ENCODE measurements around the gene SLC9C1.

Gene SLC9C1

DNA sequence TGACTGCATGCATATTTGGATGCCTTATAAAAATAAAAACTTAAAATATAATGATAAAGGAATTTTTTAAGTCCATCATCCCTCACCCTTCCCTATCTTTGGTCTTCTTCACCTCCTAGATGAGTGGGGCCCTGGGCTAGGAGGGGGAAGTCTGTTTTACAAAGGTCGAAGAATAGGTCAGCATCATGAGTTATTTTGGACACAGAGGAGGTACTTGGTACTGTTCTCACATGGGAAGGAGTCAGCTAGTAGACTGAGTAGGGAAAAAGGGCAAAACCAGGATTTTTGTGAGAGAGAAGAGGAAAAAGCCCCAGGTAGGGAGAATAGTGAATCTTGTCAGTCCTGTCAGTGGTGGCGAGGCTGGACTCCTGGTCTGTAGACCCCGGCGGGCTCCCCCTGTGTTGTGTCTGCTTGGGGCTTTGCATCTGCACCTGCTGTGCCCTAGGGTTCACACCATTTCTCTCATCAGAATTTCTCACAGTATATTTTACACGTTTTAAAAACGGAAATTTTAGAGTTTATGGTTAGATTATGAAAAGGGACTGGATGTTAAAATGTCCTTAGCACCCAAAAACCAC lies 178.1 kb downstream of the SLC9C1 start:
- DNase-seq (ENCODE audit: extremely low read depth in 1 of 2, low read depth in 1 of 2), result no peak

DNA sequence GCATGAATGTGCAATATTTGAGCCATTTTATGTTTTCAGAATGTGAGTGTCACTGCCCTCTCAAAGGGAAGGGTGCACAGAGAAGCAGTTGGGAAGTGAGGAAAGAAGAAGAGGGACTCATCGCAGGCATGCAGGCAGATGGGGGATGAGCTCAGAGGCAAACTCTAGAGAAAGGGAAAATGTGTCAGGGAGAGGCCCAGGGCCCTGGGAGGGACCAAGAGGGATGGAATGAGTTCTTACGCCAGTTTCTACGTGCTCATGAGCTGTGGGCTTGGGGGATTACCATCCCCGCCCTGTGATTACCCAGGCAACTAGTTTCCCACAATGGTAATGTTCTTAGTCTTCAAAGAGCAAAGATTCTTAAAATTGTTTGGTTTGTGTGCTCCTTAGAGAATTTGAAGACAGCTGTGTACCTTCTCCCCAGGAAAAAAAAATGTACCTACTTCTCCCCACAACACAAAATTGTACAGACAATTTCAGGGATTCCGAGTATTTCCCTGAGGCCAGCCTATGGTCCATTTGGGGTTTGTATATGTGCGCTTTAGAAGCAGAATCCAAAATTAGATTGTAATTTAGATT lies 178.8 kb downstream of the SLC9C1 start:
- no peak for DNase-seq (ENCODE audit: extremely low read depth in 1 of 2, low read depth in 1 of 2)

DNA sequence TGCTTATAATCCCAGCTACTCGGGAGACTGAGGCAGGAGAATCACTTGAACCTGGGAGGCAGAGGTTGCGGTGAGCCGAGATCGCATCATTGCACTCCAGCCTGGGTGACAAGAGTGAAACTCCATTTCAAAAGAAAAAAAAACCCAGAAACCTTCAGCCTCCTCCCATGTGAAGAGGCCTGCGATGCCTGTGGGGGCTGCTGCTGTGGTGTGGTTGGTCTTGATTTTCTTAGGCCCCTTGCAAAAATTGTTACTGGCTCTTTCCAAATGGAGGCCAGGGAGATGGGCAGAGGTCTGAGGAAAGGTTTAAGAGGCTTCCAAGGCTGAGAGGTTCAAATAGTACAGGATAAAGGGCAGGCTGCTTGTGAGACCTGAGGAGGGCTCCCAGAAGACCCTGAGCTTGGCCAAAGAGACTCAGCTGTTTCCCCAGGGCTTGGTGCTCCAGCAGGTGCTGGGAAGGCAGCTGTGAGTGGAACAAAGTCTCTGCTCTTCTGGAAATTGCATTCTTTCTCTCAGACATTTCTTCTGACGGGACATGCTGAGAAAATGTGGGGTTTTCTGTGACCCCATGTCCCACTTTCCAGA lies 179.3 kb downstream of the SLC9C1 start:
- DNase-seq (ENCODE audit: extremely low read depth in 1 of 2, low read depth in 1 of 2), result no peak

DNA sequence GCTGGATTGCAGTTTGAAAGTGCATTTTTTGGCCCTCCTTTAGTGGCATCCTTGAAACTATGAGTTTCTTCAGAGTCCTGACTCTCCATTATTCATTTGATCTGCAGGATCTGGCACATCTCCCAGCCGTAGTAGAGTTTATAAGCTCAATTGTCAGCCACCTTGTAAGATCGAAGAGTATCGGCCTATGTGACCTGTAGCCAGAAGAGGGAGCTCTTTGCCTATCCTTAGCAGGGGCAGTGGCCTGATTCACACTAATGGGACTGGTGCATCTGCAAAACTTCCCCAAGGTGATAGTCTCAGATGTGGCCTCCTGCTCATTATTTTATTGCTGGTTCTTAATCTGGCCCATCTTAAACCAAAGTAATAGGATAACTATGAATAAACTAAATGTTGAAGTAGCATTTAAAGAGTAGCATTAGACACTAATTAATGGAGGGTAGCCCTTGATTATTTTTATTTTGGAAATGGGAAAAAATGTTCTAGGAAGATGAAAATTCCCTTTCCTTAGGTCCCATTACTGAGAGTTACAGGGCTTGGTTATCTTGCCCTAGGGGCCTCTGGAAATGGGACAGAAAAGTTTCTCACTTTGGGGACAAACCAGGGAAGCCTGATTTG lies 182.1 kb downstream of the SLC9C1 start:
- DNase-seq (ENCODE audit: extremely low read depth in 1 of 2, low read depth in 1 of 2), result peak in 1 of 2 donors; percentile 34

DNA sequence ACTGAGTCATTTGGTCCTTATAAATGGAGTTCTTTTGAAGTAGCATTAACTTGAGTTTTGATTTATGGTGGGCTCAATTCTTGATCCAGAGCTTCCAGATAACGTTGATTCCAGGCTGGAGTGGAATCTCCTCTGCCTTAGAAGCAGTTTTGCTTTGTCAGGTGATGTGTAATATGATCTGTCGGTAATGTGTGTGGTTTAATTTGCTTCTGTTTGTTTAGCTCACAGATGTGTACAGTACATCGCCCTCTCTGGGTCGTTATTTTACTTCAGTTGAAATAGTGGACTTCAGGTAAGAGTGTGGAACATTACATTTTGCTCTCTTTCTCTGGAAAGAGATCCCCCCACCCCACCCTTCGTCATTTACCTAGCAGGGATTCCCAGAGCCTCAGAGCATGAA lies 184.7 kb downstream of the SLC9C1 start:
- DNase-seq (ENCODE audit: extremely low read depth in 1 of 2, low read depth in 1 of 2), result no peak

DNA sequence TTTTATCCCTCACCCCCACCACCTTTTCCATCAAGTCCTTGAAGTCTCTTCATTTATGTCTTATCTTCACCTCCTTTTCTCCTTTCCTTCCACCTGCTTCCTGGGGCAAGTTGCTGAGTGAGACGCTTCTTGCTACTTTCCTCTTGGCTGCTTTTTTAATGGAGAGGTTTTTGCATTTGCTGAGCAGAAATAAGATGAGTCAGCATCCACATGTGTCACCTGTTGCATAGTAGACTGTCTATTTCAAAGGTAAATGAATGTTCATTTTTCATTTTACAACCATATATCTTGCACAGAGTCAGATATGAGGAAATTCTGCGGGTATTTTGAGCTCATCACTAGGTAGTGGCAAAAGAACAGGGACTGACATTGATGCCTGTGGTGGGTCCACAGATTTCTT lies 189.2 kb downstream of the SLC9C1 start:
- no peak for DNase-seq (ENCODE audit: extremely low read depth in 1 of 2, low read depth in 1 of 2)

DNA sequence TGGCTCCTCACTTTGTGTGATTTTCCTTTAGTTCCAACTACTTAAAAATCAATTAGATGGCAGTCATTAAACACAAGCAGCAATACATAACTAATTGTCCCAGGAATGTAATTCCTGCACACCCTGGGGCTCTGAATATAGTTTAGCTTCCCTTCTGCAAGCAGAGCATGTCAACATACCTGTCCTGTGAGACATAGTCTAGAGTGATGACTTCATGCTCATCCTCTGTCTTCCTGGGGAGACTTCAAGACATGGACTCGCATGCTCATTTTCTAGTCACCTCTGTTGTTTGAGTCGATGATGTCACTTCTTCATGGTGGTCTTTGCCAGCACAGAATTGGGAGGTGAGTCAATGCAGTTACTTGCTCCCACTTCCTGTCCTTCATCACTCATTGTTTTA lies 192.1 kb downstream of the SLC9C1 start:
- no peak for DNase-seq (ENCODE audit: extremely low read depth in 1 of 2, low read depth in 1 of 2)

DNA sequence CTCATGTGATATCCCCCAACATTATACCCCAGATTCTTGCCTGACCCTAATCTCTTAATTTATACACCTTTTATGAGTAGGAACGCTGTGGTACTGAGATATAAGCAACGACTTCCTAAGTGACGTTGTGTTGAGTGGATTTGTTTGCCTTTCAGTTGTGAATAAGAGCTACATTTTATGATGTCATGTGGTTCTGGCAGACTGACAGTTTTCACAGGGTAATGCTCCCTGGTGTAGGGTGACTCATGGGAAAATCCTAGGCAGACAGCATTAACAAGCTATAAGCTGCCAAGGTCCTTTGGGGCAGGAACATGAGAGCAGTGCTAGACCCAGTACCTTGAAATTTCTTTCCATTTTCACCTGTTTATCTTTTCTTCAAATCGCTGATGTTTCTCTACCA lies 196.6 kb downstream of the SLC9C1 start:
- DNase-seq (ENCODE audit: extremely low read depth in 1 of 2, low read depth in 1 of 2), result no peak

DNA sequence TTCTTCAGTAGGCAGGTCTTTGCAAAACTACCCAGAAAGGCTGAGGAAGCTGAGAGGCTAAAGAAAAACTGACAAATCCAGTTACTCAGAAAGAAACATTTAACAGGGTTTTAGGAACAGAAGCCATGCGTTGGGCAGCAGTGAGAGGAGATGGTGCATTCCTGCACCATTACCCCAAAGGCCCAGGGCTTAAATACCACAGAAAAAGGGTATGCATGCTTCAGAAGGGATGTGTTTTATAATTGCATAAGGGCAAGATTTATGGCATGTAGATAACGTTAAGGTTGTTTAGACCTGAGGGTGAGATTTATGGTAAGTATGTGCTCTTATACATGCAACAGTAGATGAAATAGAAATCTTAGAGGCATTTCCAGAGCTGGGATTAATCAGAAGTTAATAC lies 197.8 kb downstream of the SLC9C1 start:
- DNase-seq (ENCODE audit: extremely low read depth in 1 of 2, low read depth in 1 of 2), result no peak

DNA sequence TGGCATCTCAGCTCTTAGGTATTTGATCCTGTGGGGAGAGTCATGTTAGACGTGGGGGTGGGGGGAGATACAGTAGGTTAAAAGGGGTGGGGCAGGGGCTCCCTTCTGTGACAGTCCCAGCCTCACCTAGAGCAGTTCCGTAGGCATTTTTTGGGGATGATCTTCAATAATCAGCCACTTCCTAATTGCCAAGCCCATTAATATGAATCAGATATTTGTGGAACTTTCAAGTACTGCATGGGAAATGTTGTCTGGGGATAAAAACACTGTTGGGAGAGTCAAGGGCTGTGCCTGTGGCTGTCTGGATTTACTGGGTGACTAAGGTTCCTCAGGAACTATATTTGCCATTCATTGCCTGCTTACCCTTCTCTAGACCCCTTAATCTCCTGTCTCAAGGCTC lies 198.3 kb downstream of the SLC9C1 start:
- DNase-seq (ENCODE audit: extremely low read depth in 1 of 2, low read depth in 1 of 2), result no peak

DNA sequence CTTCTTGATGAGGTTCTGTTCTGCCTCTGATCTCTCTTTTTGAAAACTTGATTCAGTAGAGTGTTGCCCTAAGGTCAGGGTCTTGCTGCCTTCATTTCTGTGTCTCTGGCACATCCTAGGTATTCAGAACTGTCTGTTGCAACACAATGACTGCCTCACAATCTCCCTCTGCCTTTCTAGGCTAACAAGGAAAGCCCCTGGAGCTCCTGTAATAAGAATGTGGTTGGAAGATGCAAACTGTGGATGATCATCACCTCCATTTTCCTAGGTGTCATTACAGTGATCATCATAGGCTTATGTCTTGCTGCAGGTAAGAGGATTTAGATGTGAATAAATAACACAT lies 200.9 kb downstream of the SLC9C1 start:
- no peak for DNase-seq (ENCODE audit: extremely low read depth in 1 of 2, low read depth in 1 of 2)

DNA sequence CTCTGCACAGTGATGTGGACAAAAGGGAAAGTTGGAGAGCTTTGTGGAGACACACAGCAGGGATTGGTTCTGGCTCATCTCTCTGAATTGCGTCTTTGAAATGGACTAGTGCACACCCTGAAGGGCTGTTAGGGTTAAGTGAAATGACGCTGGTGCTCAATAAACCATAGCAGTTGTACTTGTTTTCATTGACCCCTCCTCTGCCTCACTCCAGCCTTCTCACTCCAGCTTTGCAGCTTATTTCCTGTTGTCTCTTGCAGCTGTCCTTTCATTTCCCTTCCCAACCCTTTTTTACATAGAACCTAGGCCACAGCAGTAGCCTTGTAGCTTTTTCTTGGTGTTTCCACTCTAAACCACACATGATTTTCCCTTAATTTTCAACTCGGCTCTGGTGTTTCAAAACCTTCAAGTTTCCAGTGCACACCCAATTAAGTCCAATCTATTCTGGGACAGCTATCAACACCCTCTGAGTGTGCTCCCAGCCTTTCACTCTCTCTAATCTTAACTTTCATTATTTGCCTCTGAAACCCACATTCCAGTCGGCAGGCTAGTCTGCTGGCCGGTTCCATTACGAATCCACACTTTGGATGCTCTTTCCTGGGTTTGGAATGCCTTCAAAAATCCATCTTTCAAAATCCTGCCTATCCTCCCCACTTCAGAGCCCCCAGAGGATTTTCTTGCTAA lies 201.4 kb downstream of the SLC9C1 start:
- no peak for DNase-seq (ENCODE audit: extremely low read depth in 1 of 2, low read depth in 1 of 2)

DNA sequence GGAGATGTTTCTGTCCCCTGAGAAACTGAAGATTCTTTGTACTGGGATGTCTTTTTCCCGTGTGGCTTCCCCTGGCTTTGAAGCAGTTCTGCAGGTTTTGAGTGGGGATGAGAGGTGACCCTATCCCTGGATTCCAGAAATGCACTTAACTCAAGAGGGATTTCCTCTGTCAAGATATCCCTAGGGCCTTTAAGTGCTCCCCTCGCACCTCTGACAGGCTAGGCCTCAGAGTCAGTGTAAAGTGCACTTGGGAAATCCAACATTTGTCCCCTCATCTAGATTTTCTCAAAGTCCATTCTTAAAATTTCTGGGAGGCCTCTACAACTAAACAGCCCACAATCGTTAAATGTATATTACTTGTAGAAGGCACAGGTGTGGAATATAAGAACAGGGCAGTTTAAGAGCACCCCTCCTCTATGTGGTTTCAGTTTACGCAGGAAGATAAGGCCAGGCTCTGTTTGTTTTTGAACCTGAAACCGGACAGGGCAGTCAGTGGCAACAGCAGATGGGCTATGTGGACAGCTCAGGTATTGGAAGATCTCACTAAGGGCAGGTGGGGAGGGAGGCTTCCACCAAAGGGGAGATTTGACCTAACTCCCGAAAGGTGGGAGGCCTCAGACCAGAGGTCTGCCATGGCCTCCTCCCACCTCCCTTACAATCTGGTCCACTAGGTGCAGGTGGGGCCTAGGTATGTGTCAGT lies 203.0 kb downstream of the SLC9C1 start:
- no peak for DNase-seq (ENCODE audit: extremely low read depth in 1 of 2, low read depth in 1 of 2)

Measured in stimulated activated CD8-positive, alpha-beta memory T cell treated with anti-CD3 and anti-CD28 coated beads, Interleukin-7, amount 100 ng/mL, for 48 hours (primary cell).